ENCODE data around the gene PTPRN2.

The PTPRN2 gene

DNA sequence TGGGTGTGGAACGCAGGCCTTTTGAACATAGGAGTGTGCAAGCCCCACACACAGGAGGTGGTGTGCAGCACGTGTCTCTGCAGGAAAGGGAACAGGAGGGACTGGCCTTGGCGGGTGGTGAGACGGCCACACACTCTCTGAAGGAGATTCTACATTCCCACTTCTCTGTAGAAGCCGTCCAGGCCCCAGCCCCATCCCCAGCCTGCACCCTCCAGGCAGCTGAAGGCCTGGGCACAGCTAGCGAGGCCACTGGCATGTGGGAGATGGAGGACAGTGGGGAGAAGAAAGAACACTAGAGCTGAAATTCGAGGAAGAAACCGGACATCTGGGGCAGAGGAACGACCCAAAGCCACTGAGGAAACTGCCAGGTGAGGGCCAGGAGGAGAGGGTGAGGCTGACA is 743.5 kb downstream of the PTPRN2 start:
- no peak for DNase-seq

DNA sequence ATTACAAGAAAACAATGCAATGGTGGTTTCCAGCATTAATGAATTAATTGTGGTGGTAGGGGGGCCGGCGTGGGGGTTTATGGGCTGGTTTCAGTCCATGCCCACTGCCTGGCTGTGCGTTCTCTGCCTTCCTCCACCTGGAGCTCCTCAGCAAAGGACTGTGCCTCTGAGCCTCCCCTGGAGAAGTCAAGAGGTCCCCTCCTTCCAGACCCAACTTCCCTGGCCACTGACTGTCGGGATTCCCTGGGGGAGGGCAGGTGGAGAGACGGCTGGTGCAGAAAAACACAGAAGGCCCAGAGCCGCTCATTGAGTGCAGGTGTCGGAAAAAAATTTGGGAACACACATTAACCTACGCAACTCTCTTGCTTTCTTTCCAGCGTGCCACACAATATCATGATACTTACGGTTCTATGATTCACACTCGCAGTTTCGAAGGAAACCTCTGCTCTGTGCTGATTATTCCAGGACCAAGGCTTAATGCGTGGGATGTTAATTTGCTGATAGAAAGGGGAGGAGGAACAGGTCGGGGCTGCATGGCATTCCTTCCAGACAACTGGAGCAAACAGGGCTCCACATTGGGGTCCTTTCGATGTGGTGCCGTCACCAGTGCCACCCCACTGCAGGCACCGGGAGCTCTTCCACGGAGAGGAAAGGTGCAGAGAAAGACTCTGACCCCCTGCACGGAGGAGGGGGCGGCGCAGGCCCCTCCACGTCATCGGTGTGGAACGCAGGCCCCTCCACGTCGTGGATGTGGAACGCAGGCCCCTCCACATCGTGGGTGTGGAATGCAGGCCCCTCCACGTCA is 744.1 kb downstream of the PTPRN2 start:
- no peak for DNase-seq

DNA sequence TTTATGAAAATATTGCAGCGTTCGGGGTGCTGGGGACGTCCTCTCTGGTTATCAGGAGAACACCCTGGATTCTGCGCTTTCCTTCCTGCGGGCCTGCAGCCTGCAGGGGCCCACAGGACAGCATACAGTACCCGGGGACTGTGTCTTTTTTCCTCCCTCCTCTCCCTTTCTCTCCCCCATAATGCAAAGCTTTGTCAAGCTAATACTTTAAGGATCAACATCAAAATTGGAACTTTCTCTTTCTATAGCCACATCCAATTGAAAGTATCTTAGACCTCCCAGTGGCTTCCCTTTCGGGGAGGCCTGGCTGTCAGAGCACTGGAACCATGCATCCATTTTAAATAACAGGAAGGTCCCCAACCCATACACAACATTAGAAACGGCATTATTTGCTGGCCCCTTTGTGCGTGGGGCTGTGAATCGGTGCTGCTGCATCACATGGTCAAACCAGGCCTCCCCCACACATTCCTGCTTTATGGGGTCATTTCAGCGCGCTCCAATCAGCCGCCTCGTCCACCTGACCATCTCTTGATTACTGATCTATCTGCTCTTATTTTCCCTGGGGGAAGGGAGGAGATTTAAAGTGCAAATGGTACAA is 745.8 kb downstream of the PTPRN2 start:
- no peak for DNase-seq

DNA sequence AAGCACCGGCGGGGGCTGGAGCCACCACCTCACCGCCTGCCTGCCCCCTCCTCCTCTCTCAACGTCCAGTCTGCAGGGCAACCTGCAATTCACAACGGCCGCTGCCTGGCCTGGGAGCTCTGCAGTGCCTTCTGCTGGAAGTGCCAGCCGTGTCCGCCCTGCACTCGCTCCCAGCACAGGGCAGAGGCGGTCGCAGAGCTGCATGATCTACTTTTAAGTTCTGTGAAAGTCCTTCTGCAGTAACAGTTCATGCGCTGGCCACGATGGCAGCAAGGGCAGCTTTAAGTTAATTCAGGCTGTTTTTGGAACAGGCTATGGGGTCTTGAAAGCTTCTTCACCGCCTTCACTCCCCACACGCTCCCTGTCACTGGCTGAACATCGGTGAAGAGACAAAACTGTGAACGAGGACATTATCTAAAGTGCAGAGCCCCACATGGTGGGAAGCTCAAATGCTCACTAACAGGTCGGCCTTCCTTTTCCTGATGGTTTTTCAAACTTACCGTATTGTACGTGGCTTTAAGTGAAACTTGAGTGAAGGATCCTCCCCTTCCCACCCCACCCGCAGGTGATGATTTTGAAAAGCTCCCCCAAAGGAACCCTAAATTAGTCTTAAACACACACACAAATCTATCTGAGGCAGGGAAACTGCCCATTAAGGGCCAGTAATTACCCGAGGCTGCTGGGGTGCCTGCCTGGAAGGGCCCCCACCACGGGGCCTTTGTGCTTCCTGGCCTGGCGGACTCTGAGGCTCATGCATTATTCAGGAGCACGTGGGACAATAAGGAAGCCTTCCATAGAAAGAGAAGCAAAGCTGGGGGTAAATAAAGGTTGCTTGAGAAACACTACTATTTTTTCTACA is 746.5 kb downstream of the PTPRN2 start:
- DNase-seq = no peak

DNA sequence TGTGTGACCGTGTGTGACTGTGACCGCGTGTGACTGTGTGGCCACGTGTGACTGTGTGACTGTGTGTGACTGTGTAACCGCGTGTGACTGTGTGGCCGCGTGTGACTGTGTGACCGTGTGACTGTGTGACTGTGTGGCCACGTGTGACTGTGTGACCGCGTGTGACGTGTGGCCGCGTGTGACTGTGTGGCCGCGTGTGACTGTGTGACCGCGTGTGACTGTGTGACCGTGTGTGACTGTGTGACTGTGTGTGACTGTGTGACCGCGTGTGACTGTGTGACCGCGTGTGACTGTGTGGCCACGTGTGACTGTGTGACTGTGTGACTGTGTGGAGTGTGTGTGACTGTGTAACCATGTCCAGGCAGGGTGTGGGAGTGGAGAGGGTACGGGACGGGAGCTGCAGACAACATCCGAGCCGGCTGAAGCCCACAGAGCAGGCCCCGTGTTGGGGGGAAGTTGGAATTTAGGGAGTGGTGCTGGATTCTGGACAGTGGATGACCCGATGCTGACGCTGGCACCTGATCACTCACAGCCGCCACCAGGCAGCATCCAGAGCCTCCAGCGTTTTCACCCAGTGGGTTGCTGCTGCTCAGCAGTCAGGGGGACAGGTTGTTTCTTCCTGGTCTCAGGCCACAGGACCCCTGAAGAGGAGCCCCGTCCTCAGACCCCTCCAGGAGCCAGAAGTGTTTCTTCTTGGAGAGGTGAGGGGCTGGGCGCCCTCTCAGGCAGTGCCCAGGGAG is 747.3 kb downstream of the PTPRN2 start:
- no peak for DNase-seq

DNA sequence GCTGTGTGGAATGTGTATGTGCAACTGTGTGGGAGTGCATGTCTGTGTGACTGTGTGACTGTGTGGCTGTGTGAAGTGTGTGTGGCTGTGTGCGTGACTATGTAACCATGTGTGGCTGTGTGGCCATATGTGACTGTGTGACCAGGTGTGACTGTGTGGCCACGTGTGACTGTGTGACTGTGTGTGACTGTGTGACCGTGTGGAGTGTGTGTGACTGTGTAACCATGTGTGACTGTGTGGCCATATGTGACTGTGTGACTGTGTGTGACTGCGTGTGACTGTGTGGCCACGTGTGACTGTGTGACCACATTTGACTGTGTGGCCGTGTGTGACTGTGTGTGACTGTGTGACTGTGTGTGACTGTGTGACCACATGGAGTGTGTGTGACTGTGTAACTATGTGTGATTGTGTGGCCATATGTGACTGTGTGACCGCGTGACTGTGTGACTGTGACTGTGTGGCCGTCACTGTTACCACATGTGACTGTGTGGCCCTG is 747.9 kb downstream of the PTPRN2 start:
- no peak for DNase-seq

DNA sequence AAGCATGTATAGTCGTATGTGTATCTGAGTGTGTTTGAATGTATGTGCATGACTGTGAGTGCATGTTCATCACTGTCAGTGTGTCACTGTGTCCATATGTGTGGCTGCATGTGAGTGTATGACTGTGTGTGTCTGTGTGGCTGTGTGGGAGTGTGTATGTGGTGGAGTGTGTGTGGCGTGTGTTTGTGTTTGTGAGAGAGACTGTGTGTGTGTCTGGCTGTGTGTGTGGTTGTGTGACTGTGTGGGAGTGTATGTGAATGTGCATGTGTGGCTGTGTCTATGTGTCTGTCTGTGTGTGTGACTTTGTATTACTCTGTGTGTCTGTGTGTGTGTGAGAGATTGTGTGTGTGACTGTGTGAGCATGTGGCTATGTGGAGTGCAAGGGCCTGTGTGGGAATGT is 748.4 kb downstream of the PTPRN2 start:
- DNase-seq = no peak

DNA sequence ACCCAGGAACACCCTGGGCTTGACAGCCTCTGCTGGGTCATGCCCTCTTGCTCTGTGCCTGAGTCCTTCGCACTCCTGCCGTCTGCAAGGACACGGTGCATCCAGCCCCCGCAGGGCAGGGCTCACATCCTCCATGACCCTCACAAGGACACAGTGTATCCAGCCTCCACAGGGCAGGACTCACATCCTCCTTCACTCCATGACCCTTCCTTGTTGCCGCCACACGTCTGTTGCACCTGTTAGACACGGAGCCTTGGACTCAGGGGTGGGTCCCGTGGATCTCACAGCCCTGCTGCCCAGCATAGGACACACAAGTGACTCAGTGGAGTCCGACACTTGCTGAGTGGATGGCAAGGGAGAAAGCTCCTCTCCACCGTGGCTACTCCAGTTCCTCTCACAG is 750.1 kb downstream of the PTPRN2 start:
- no peak for DNase-seq

DNA sequence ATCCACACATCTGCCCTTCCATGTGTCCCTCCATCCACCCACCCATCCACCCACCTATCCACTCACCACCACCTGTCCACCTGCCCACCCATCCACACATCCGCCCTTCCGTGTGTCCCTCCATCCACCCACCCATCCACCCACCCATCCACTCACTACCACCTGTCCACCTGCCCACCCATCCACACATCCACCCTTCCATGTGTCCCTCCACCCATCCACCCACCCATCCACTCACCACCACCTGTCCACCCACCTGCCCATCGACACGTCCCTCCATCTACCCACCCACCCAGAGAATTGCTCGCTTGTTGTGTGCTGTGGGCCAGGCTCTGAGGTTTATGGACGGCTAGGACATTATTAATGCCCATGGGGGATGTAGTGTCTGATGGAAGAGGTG is 750.6 kb downstream of the PTPRN2 start:
- no peak for DNase-seq

DNA sequence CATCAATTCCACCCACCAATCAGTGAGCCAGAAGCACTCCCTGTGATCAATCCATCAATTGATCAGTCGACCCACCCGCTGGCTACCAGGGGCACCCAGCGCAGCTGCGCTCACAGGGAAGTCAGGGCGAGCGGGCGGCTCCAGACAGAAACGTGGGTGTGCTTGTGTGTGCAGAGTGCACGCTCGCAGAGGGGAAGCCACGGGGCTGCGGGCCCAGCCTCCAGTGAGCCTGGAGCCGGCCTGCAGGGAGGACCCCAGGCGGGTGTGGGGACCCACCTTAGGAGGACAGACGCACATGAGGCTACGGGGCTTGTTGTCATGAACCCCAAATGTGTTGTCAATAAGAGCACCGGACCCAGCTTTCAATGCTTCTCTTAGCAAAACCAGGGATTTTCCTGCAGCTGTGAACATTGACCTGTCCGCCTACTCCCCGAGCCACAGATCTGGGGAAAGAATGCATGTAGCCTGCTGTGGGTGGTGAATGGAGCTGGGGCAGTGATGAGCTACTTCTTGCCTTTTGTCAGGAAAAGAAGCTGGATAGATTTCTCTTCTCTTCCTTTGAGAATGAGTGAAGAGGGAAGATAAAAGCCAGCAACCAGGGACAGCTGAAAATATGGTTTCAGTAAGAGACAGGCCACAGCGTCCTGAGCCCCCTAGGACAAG is 753.0 kb downstream of the PTPRN2 start:
- no peak for DNase-seq

DNA sequence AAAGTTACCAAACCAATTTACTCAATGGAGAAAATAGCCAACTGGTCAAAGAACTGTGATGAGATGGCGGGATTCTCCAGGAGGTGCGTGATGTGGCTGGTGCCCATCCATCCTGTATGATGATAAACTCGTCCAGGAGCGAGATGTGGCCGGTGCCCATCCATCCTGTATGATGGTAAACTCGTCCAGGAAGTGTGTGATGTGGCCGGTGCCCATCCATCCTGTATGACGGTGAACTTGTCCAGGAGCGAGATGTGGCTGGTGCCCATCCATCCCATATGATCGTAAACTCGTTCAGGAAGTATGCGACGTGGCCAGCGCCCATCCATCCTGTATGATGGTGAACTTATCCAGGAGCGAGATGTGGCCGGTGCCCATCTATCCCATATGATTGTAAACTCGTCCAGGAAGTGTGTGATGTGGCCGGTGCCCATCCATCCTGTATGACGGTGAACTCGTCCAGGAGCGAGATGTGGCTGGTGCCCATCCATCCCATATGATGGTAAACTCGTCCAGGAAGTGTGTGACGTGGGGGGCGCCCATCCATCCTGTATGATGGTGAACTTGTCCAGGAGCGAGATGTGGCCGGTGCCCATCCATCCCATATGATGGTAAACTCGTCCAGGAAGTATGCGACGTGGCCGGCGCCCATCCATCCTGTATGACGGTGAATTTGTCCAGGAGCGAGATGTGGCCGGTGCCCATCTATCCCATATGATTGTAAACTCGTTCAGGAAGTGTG is 754.6 kb downstream of the PTPRN2 start:
- no peak for DNase-seq

DNA sequence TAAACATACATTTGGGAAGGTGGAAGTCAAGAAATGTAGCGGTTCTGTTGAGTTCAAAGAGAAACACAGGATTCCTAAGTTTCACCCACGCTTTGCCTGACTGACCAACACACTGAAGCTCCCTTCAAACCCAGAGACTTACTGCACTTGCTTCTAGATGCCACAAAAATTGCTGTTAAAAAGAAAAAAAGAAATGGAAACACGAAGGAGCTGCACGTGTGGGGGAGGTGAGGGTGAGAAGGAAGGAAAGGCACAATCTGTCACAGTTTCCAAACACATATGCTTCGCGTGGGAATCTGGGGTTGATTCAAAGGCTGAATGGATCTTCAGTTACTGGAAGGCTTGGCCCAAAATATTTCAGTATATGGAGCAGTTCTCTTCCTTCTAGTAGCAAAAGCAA is 755.2 kb downstream of the PTPRN2 start:
- no peak for DNase-seq

DNA sequence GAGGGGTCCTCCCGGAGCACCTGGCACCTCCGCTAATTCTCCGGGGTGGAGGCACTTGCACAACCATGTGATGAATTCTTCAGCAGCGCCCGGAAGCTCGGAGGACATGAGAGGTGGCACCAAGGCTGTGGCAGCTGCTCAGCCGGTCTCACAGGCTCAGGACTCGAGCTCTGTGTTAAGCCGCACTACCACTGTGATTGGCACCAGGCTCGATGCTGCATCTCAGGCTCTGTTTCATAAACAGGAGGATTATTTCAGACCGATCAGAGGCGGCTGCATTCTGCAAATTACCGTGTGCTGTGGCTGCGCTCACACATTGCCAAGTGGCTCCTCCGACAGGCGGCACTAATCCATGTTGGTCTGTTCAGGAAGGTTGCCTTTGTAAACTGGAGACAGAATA is 755.6 kb downstream of the PTPRN2 start:
- DNase-seq = no peak

DNA sequence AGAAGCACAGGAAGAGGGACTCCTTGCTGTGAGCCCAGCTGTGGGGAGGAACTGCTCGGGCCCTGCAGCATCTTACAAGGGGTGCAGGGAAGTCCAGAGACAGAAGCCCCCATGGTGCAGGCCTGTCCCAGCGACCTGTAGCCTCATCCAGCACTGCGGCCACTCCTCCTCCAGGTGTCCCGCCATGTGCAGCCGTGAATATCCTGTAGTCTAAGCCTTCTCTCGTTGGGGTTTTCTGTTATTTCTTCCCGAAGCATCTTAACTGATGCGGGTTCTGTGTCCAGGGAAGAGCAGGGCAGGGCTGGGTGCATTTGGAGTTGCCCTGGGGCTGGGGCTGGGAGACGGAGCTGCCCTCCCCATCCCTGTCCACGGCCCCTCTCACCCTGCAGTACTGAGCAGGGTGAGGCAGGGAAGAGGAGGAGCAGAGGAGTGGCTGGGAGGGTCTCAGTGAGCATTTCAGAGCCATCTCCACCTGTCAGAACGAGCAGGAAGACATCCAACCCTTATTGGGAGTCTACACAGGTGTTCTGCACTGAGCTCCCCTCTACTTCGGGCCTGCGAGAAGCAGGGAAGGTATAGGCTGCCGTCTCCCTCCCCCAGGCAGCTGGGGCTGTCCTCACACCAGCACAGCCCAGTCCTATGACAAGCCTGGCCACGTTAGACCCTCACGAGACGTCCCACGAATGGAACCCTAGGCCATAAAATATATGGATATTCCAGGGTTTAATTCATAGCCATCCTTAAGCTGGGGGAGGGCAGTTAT is 756.3 kb downstream of the PTPRN2 start:
- DNase-seq = no peak

DNA sequence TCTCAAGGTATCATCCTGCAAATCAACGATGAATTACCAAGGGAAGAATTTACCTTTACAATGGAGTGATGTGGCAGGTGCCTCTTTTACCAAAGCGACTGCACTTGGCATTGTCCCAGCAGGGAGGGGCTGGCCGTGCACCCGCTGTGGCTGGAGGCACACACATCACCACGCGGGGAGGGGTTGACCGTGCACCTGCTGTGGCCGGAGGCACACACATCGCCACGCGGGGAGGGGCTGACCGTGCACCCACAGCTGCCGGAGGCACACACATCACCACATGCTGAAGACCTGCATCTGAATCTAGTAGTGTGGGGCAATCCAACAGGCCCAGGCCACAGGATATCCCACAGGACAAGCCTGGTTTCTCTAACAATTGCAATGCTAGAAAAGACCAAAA is 757.3 kb downstream of the PTPRN2 start:
- DNase-seq = no peak

DNA sequence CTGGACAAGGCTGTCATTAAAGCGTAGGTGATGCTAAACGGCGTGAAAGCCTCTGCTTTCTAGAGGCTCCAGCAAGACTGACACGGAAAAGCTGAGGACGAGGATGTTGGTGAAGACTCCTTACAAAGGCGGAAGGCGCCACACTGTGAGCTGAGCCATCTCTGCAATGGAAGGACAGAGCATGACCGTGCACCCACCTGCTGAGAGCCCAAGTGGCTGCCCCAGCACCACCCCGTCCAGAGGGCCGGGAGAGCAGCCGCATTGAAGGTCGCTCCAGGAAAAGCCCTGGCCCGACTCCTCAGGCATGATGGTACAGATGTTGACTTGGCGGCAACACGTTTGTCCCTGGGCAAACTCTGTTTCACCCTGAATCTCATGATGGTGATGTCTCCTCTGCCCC is 758.1 kb downstream of the PTPRN2 start:
- no peak for DNase-seq

DNA sequence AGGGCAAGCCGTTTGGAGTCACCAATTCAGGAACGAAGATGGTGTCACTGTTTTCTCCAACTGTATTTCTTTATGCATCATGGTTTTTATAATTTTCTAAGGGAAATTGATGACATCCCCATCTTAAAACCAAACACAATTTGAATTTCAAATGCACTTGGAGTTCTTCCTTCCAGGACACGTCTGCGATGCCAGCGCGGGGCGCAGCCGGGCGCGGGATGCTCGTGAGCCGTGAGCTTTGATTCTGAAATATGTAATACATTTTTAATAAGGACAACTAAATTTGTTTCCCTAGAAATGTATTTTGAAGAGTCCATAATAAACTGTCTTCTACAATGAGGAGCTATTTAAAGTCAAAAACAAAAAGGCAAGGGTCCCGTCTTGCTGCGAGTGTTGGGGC is 758.7 kb downstream of the PTPRN2 start:
- no peak for DNase-seq

DNA sequence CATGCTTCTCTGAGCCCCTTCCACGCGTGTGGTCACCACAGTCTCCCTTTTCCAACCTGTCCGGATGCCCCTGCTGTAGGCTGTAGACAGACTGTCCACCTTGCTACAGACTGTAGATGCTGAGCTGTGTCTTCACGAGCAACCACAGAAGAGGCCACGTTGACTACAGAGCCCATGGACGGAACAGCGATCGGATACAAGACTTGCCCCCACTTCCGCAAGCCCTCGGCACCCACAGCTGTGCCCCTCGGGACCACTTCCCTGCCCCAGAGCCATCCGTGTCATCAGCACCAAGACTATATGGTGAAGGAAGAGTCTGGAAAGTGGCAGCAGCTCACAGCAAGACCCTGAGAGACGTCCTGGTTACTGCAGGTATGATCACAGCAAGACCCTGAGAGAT is 759.4 kb downstream of the PTPRN2 start:
- no peak for DNase-seq

DNA sequence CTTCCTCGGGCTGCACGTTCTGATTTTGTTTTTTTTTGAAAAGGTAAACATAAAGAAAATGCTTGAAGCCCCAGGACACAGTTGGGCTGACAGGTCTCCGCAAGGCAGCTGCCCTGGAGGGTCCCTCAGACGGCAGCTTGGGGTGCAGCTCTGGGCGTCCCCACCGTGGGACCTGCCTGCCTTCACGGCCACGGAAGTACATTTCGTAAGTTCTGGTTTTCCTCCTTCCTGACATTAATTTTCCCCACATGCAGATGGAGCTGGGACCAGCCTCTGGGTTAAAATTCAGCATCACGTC is 759.8 kb downstream of the PTPRN2 start:
- no peak for DNase-seq

DNA sequence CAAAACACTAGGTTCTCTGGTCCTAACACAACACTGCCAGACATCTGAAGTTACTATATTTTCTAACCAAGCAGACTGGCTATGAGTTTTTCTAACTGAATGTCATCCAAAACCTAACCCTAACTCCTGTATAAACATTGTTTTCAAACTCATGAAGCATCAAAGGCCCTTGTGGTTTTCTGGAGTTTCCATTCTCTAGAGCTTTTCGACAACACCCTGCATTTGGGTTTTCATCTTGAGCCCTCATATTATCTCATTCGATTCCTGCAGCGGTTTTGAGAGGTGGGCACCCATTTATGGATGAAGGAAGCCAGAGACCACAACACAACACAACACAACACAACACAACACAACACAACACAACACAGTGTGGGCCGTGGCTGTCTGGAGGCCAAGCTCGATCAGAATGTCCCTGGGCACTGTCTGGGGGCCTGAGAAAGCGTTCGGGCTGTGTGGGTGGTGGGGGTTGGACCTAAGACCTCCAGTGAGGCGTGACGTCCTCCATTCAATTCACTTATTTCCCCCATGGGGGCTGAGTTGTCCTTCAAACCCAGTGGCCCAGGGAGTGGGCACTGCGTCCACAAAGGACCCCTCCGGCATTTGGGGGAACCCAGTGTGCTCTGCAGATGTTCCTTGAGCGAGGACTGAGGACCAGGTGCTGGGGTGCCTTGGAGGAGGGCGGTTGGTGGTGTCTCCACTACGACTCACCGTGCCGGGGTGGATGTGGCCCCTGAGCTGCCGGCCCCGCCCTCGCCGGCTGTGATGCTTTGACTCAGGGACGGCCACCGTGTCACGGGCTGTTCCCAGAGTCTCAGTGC is 760.4 kb downstream of the PTPRN2 start:
- no peak for DNase-seq
